PC-3 (cell line): ENCODE results near the gene CD81. TPM values are rescaled to one million over a fixed set of nuclear protein-coding genes. Genes with fewer than 3 reads are reported as not detected.

Experiments
- ATAC-seq: fragments of 200-7000 bp; cut with Tn5 transposase; 2 replicates; pipeline ENCODE4 v1.9.1; 2020; ENCODE audit warnings: mild to moderate bottlenecking, moderate library complexity
- BruUV-seq: library from RNA; stranded (reverse); fragments of 400-500 nt; replicated peaks from 2 replicates; lab custom pipeline; 2021; lab: Mats Ljungman, UMichigan
- CTCF ChIA-PET: fragments of 300-600 bp; sonication (Branson Sonifier 250); formaldehyde crosslinking; loops from one replicate; lab custom pipeline; 2022; ENCODE audit warnings: antibody characterized with exemption; lab: Charles Lee
- POLR2A ChIA-PET: fragments of 300-600 bp; sonication (Branson Sonifier 250); formaldehyde crosslinking; loops from one replicate; lab custom pipeline; 2022; ENCODE audit warnings: antibody characterized with exemption; ENCODE audit not compliant: unreplicated experiment; lab: Charles Lee
- DNase-seq: peaks from one replicate; pipeline ENCODE4 v3.0.0-alpha.2; 2015
- H2AFZ ChIP-seq: fragments of 300-600 bp; sonication (generic); 2 replicates; pipeline ENCODE4 v1.6.0; 2016; ENCODE audit warnings: antibody characterized with exemption, low read length
- H3F3A ChIP-seq: fragments of 300-600 bp; sonication (generic); one replicate; pipeline ENCODE4 v1.6.0; 2017; ENCODE audit warnings: antibody characterized with exemption, low read length, control low read depth, mild to moderate bottlenecking; ENCODE audit not compliant: unreplicated experiment
- H3K27ac ChIP-seq: fragments of 300-600 bp; sonication (generic); 2 replicates; pipeline ENCODE4 v1.5.1; 2016; ENCODE audit warnings: mild to moderate bottlenecking, low read length
- H3K27me3 ChIP-seq: fragments of 300-600 bp; sonication (generic); 2 replicates; pipeline ENCODE4 v1.6.1; 2016; ENCODE audit warnings: low read length, mixed read lengths
- H3K36me3 ChIP-seq: fragments of 300-600 bp; sonication (generic); 2 replicates; pipeline ENCODE4 v1.6.1; 2016; ENCODE audit warnings: low read depth, mixed run types, low read length, mixed read lengths
- H3K4me1 ChIP-seq: fragments of 300-600 bp; sonication (generic); 2 replicates; pipeline ENCODE4 v1.5.1; 2016; ENCODE audit warnings: low read length; ENCODE audit not compliant: insufficient read depth
- H3K4me2 ChIP-seq: fragments of 300-600 bp; sonication (generic); 2 replicates; pipeline ENCODE4 v1.6.0; 2016; ENCODE audit warnings: low read length
- H3K4me3 ChIP-seq: fragments of 300-600 bp; sonication (generic); 2 replicates; pipeline ENCODE4 v1.5.1; 2016; ENCODE audit warnings: mild to moderate bottlenecking, low read length, mixed read lengths
- H3K79me2 ChIP-seq: fragments of 300-600 bp; sonication (generic); 2 replicates; pipeline ENCODE4 v1.6.1; 2017; ENCODE audit warnings: low read length, mixed read lengths
- H3K9ac ChIP-seq: fragments of 300-600 bp; sonication (generic); 2 replicates; pipeline ENCODE4 v1.6.0; 2016; ENCODE audit warnings: mild to moderate bottlenecking, low read length
- H3K9me2 ChIP-seq: fragments of 300-600 bp; sonication (generic); replicated peaks from 2 replicates; pipeline ENCODE4 v1.6.1; 2016; ENCODE audit warnings: mixed run types, low read length, mixed read lengths
- H3K9me3 ChIP-seq: fragments of 300-600 bp; sonication (generic); 2 replicates; pipeline ENCODE4 v1.6.1; 2016; ENCODE audit warnings: low read length, mixed read lengths
- H4K20me1 ChIP-seq: fragments of 300-600 bp; sonication (generic); 2 replicates; pipeline ENCODE4 v1.6.1; 2016; ENCODE audit warnings: low read length, mixed read lengths
- CTCF ChIP-seq: fragments of 300-600 bp; sonication (generic); conservative IDR thresholded peaks from 2 replicates; pipeline ENCODE4 v1.5.1; 2017; ENCODE audit warnings: antibody characterized with exemption, low read depth, mild to moderate bottlenecking, low read length
- EZH2 ChIP-seq: fragments of 300-600 bp; sonication (generic); IDR thresholded peaks from one replicate; pipeline ENCODE4 v1.6.1; 2017; ENCODE audit warnings: antibody characterized with exemption, mild to moderate bottlenecking, low read length; ENCODE audit not compliant: unreplicated experiment
- EZH2phosphoT487 ChIP-seq: fragments of 300-600 bp; sonication (generic); IDR thresholded peaks from 2 replicates; pipeline ENCODE4 v1.6.1; 2018; ENCODE audit warnings: mild to moderate bottlenecking, antibody characterized with exemption, low read length, borderline replicate concordance
- intact Hi-C: fragments of 100-400 bp; cut with micrococcal nuclease; formaldehyde crosslinking; loops from 2 replicates; pipeline ENCODE4 v1.9.0; 2023
- total RNA-seq: library from RNA; depleted of rRNA; stranded (reverse); fragments of >200 nt; gene quantifications from 2 replicates; pipeline ENCODE4 v1.2.3, GENCODE V29; 2014

Gene CD81
- total RNA-seq, 1 experiment from 2014 or later, result 134 TPM

- no peak overlapping the region for H3K9ac ChIP-seq
- ChIA-PET POLR2A (no interaction called here), CTCF (interaction anchor here (1.4 kb wide), 1 partner anchor 105 kb away, joined by 7 read pairs; no protein-coding TSS in a partner anchor)
Measured at GRCh38 chr11:2426826-2427521, 49.9 kb downstream of the CD81 start.

GRCh38 chr11:2427721-2428321, 50.7 kb downstream of the CD81 start:
- Histone ChIP-seq H4K20me1 (no peaks in the 10 kb centered on the region), H3K9me3 (no peaks in the 10 kb centered on the region), H3K27me3 (no peaks in the 10 kb centered on the region), H3K4me3 (no peak overlapping the region), H3K4me2 (no peak overlapping the region), H3K79me2 (no peaks in the 10 kb centered on the region), H3K4me1 (no peaks in the 10 kb centered on the region), H3K9me2 (no peaks in the 10 kb centered on the region), H3K27ac (no peak overlapping the region), H3K36me3 (no peaks in the 10 kb centered on the region; the same call in 1 of the 2 replicates), H3F3A (no peaks in the 10 kb centered on the region), H2AFZ (no peak overlapping the region), H3K9ac (no peak overlapping the region)
- DNase-seq (no peak), ATAC-seq (peak; percentile 13; the same call in 1 of the 2 replicates)
- intact Hi-C loops, result loop anchor here (10.0 kb wide), 1 partner anchor 457 kb away; the partner anchor contains the start of gene CDKN1C
- POLR2A ChIA-PET, result no interaction called here
- CTCF ChIA-PET, result interaction anchor here (1.0 to 1.4 kb wide), 2 partner anchors 104 to 105 kb away, joined by 3 to 7 read pairs; no protein-coding TSS in a partner anchor
- BruUV-seq, result no TSS peak
- TF ChIP-seq EZH2phosphoT487, result no peak
- no peak for TF ChIP-seq CTCF
- TF ChIP-seq EZH2, result no peak

More at GRCh38 chr11:2426826-2427521, 49.9 kb downstream of the CD81 start:
- H3K27me3 ChIP-seq, result no peaks in the 10 kb centered on the region
- BruUV-seq, result no TSS peak
- no peak overlapping the region for H3K27ac ChIP-seq
- no peak overlapping the region for H2AFZ ChIP-seq
- no peak overlapping the region for H3K4me2 ChIP-seq
- ATAC-seq, result no peak
- H4K20me1 ChIP-seq, result no peaks in the 10 kb centered on the region
- H3K36me3 ChIP-seq, result no peaks in the 10 kb centered on the region; the same call in 1 of the 2 replicates
- intact Hi-C loops, result loop anchor here (10.0 kb wide), 1 partner anchor 458 kb away; the partner anchor contains the start of gene CDKN1C
- TF ChIP-seq EZH2 (no peak), EZH2phosphoT487 (no peak), CTCF (no peak)
- no peaks in the 10 kb centered on the region for H3K4me1 ChIP-seq
- H3K9me3 ChIP-seq, result no peaks in the 10 kb centered on the region
- H3K4me3 ChIP-seq, result no peak overlapping the region
- H3F3A ChIP-seq, result no peaks in the 10 kb centered on the region
- no peak for DNase-seq
- H3K79me2 ChIP-seq, result no peaks in the 10 kb centered on the region
- H3K9me2 ChIP-seq, result no peaks in the 10 kb centered on the region
